CD14-positive monocyte (primary cell): ENCODE measurements around the gene IL1RAPL1. TPM values are rescaled to one million over a fixed set of nuclear protein-coding genes. Genes with fewer than 3 reads are reported as not detected.

Experiments
- DNase-seq, 3 donors: peaks; one replicate each; pipeline ENCODE4 v3.0.0-alpha.2; 2011 to 2022
- H2AFZ ChIP-seq: 2 replicates; pipeline ENCODE4 v1.6.0; 2012; ENCODE audit warnings: mild to moderate bottlenecking, low read depth, low read length, inconsistent platforms; ENCODE audit not compliant: insufficient read depth, poor library complexity, severe bottlenecking
- H3K27ac ChIP-seq, 2 donors: 1 replicate in 1 of 2; 2 replicates in 1 of 2; pipeline ENCODE4 v1.5.1; 2012 to 2013; ENCODE audit warnings: low read length in 2 of 2, control low read depth in 1 of 2, inconsistent platforms in 1 of 2, low read depth in 1 of 2, mild to moderate bottlenecking in 1 of 2
- H3K27me3 ChIP-seq, 2 donors: one replicate each; pipeline versions ENCODE4 v1.6.0 to v1.6.1; 2011 to 2013; ENCODE audit warnings: low read length in 2 of 2; ENCODE audit not compliant: control insufficient read depth in 2 of 2, insufficient read depth in 2 of 2
- H3K36me3 ChIP-seq, 2 donors: replicated peaks in 1 of 2; 1 replicate in 1 of 2; 2 replicates in 1 of 2; pipeline versions ENCODE4 v1.5.1 to v1.6.1; 2012 to 2013; ENCODE audit warnings: low read length in 2 of 2, control low read depth in 1 of 2, inconsistent platforms in 1 of 2, mild to moderate bottlenecking in 1 of 2; ENCODE audit not compliant: insufficient read depth in 2 of 2, control insufficient read depth in 1 of 2
- H3K4me1 ChIP-seq, 2 donors: 1 replicate in 1 of 2; 2 replicates in 1 of 2; pipeline versions ENCODE4 v1.5.1 to v1.6.1; 2012 to 2013; ENCODE audit warnings: low read length in 2 of 2, control low read depth in 1 of 2, inconsistent platforms in 1 of 2, mild to moderate bottlenecking in 1 of 2, moderate library complexity in 1 of 2; ENCODE audit not compliant: insufficient read depth in 2 of 2, control insufficient read depth in 1 of 2
- H3K4me2 ChIP-seq: replicated peaks from 2 replicates; pipeline ENCODE3; 2012; ENCODE audit warnings: low read length, moderate library complexity, mild to moderate bottlenecking; ENCODE audit not compliant: poor library complexity, severe bottlenecking; ENCODE audit errors: extremely low read depth
- H3K4me3 ChIP-seq, 3 experiments: fragments of 200-600 bp in 1 of 3; sonication (generic) in 1 of 3; replicated peaks in 1 of 3; 1 replicate in 2 of 3; 2 replicates in 1 of 3; pipeline ENCODE4 v1.5.1; 2011 to 2013; ENCODE audit warnings: low read length in 3 of 3, mild to moderate bottlenecking in 3 of 3, control low read depth in 2 of 3, low read depth in 2 of 3, inconsistent platforms in 1 of 3, moderate library complexity in 1 of 3
- H3K79me2 ChIP-seq: 2 replicates; pipeline ENCODE4 v1.6.0; 2012; ENCODE audit warnings: mild to moderate bottlenecking, control low read depth, inconsistent platforms, low read length, moderate library complexity; ENCODE audit not compliant: insufficient read depth
- H3K9ac ChIP-seq: 2 replicates; pipeline ENCODE4 v1.6.0; 2017; ENCODE audit warnings: low read length, mild to moderate bottlenecking; ENCODE audit not compliant: insufficient read depth, poor library complexity, severe bottlenecking
- H3K9me3 ChIP-seq, 2 donors: replicated peaks in 1 of 2; 1 replicate in 1 of 2; 2 replicates in 1 of 2; pipeline versions ENCODE4 v1.5.1 to v1.6.1; 2012 to 2013; ENCODE audit warnings: low read length in 2 of 2, control low read depth in 1 of 2; ENCODE audit not compliant: control insufficient read depth in 1 of 2, insufficient read depth in 1 of 2
- H4K20me1 ChIP-seq: 2 replicates; pipeline ENCODE4 v1.6.0; 2012; ENCODE audit warnings: mild to moderate bottlenecking, low read length, control low read depth, moderate library complexity; ENCODE audit not compliant: insufficient read depth
- H3K27ac Mint-ChIP-seq, 7 donors: one replicate each; pipeline ENCODE4 v1.8.0; 2020; ENCODE audit warnings: mild to moderate bottlenecking in 7 of 7, mixed read lengths in 7 of 7, moderate library complexity in 6 of 7, inconsistent platforms in 2 of 7
- H3K27me3 Mint-ChIP-seq, 3 donors: one replicate each; pipeline ENCODE4 v1.8.0; 2021 to 2022; ENCODE audit warnings: low read depth in 3 of 3, mild to moderate bottlenecking in 3 of 3, mixed read lengths in 3 of 3, moderate library complexity in 3 of 3, inconsistent platforms in 1 of 3
- H3K36me3 Mint-ChIP-seq, 2 donors: one replicate each; pipeline ENCODE4 v1.8.0; 2020; ENCODE audit warnings: mixed read lengths in 2 of 2, inconsistent platforms in 1 of 2, mild to moderate bottlenecking in 1 of 2
- H3K4me1 Mint-ChIP-seq: one replicate; pipeline ENCODE4 v1.8.0; 2020; ENCODE audit warnings: mild to moderate bottlenecking, mixed read lengths
- H3K4me3 Mint-ChIP-seq, 2 donors: one replicate each; pipeline ENCODE4 v1.8.0; 2020; ENCODE audit warnings: mild to moderate bottlenecking in 2 of 2, mixed read lengths in 2 of 2, moderate library complexity in 1 of 2
- H3K9me3 Mint-ChIP-seq, 7 donors: one replicate each; pipeline ENCODE4 v1.8.0; 2020 to 2022; ENCODE audit warnings: mixed read lengths in 7 of 7, mild to moderate bottlenecking in 6 of 7, moderate library complexity in 6 of 7, inconsistent platforms in 2 of 7
- CTCF ChIP-seq: fragments of 200-600 bp; IDR thresholded peaks from one replicate; pipeline ENCODE4 v1.8.0; 2022; ENCODE audit warnings: antibody characterized with exemption, mild to moderate bottlenecking
- WGBS: methylation state at CpG from one replicate; pipeline ENCODE4 v1.1.5; 2013; ENCODE audit warnings: missing lambda C conversion rate; ENCODE audit not compliant: insufficient coverage; 5-methylcytosine and 5-hydroxymethylcytosine counted together
- intact Hi-C, 2 donors: fragments of 100-400 bp; cut with micrococcal nuclease; formaldehyde crosslinking; loops; one replicate each; pipeline versions ENCODE4 v1.15.0 to v1.15.1; 2023
- polyA plus RNA-seq, 3 donors: library from polyadenylated mRNA; depleted of rRNA in 1 of 3; unstranded in 2 of 3; stranded (reverse) in 1 of 3; fragments of 300-500 nt in 2 of 3; fragments of >200 nt in 1 of 3; fragmentation: Illumina TruSeq in 2 of 3; gene quantifications; 1 replicate in 2 of 3; 2 replicates in 1 of 3; pipeline ENCODE4 v1.2.3, GENCODE V29; 2012 to 2021

The IL1RAPL1 gene
- polyA plus RNA-seq, 3 donors: not detected

- H3K4me1 ChIP-seq: no peaks in the 10 kb centered on the region
- no peak for DNase-seq
- Mint-ChIP-seq H3K9me3 (no peaks in the 10 kb centered on the region), H3K36me3 (no peaks in the 10 kb centered on the region), H3K4me3 (no peak overlapping the region), H3K27me3 (no peaks in the 10 kb centered on the region), H3K27ac (no peak overlapping the region), H3K4me1 (no peaks in the 10 kb centered on the region)
- H3K9me3 ChIP-seq: no peaks in the 10 kb centered on the region
- H4K20me1 ChIP-seq: no peaks in the 10 kb centered on the region
- H2AFZ ChIP-seq: no peak overlapping the region
- no peaks in the 10 kb centered on the region for H3K27me3 ChIP-seq
- no peaks in the 10 kb centered on the region for H3K36me3 ChIP-seq
- no peaks in the 10 kb centered on the region for H3K79me2 ChIP-seq
- H3K27ac ChIP-seq: no peak overlapping the region
- no peak overlapping the region for H3K9ac ChIP-seq
- no CpG with 5 or more reads among the region's 2 CpGs for WGBS
- no peak for TF ChIP-seq CTCF
- H3K4me2 ChIP-seq: no peak overlapping the region
- no peak overlapping the region for H3K4me3 ChIP-seq
- intact Hi-C loops: no loop called here
Observed at GRCh38 chrX:29083823-29084222, 496.6 kb downstream of the IL1RAPL1 start.

- no peak for DNase-seq
- intact Hi-C loops: no loop called here
- no peak overlapping the region for H3K4me3 ChIP-seq
Observed at GRCh38 chrX:29090811-29091210, 503.6 kb downstream of the IL1RAPL1 start.

More at GRCh38 chrX:29090811-29091210, 503.6 kb downstream of the IL1RAPL1 start:
- H3K27me3 Mint-ChIP-seq: no peaks in the 10 kb centered on the region
- WGBS: no CpG with 5 or more reads among the region's 2 CpGs
- no peaks in the 10 kb centered on the region for H3K36me3 ChIP-seq
- H3K27ac ChIP-seq: no peak overlapping the region
- H3K9ac ChIP-seq: no peak overlapping the region
- no peak for TF ChIP-seq CTCF
- no peaks in the 10 kb centered on the region for H3K4me1 Mint-ChIP-seq
- no peak overlapping the region for H3K4me3 Mint-ChIP-seq
- no peaks in the 10 kb centered on the region for H4K20me1 ChIP-seq
- H3K79me2 ChIP-seq: no peaks in the 10 kb centered on the region
- H3K36me3 Mint-ChIP-seq: no peaks in the 10 kb centered on the region
- H3K4me1 ChIP-seq: no peaks in the 10 kb centered on the region
- no peak overlapping the region for H3K4me2 ChIP-seq
- H3K9me3 ChIP-seq: no peaks in the 10 kb centered on the region
- H3K9me3 Mint-ChIP-seq: peaks cover 0 to 2% (median 0%) of the 10 kb centered on the region in 7 donors
- H3K27me3 ChIP-seq: no peaks in the 10 kb centered on the region
- H2AFZ ChIP-seq: no peak overlapping the region
- no peak overlapping the region for H3K27ac Mint-ChIP-seq
